Measurements from ENCODE around the gene SYCN.

Gene SYCN

GRCh38 chr19:39207293-39207836, 3.3 kb upstream of the SYCN start:
- DNase-seq (ENCODE audit: low read depth), result no peak
- TF ChIP-seq, protein P1, sequence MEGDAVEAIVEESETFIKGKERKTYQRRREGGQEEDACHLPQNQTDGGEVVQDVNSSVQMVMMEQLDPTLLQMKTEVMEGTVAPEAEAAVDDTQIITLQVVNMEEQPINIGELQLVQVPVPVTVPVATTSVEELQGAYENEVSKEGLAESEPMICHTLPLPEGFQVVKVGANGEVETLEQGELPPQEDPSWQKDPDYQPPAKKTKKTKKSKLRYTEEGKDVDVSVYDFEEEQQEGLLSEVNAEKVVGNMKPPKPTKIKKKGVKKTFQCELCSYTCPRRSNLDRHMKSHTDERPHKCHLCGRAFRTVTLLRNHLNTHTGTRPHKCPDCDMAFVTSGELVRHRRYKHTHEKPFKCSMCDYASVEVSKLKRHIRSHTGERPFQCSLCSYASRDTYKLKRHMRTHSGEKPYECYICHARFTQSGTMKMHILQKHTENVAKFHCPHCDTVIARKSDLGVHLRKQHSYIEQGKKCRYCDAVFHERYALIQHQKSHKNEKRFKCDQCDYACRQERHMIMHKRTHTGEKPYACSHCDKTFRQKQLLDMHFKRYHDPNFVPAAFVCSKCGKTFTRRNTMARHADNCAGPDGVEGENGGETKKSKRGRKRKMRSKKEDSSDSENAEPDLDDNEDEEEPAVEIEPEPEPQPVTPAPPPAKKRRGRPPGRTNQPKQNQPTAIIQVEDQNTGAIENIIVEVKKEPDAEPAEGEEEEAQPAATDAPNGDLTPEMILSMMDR (IDR thresholded peaks at IDR 0.05; ENCODE audit: insufficient read depth, low read depth, low read length, missing control alignments), result no peak
- no peak overlapping the region for H3K4me3 ChIP-seq (ENCODE audit: low read depth, low read length)

DNA sequence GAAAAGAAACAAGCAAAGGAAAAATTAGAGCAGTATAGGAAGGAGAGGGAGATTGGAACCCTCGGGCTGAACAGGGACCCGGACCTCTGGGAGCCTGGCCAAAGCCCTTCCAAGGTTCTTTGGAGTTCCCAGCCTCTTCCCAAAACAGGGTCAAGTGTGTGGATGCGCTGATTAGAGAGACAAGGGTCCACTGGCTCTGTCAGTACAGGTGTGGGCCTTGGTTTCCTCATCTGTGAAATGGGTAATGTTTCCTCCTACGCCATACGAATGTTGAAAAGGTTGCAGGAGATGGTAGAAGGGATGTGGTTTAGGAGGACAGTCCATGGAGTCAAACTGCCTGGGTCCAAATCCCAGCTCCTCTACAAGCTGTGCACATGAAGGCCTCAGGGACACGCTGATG, 2.1 kb upstream of the SYCN start:
- TF ChIP-seq, protein P1 (IDR thresholded peaks at IDR 0.05; ENCODE audit: insufficient read depth, low read depth, low read length, missing control alignments), result no peak
- H3K4me3 ChIP-seq (ENCODE audit: low read depth, low read length), result no peak overlapping the region
- no peak for DNase-seq (ENCODE audit: low read depth)

GRCh38 chr19:39205449-39205764, 1.3 kb upstream of the SYCN start:
- DNase-seq (ENCODE audit: low read depth), result no peak
- H3K4me3 ChIP-seq (ENCODE audit: low read depth, low read length), result no peak overlapping the region
- TF ChIP-seq, protein P1 (IDR thresholded peaks at IDR 0.05; ENCODE audit: insufficient read depth, low read depth, low read length, missing control alignments), result no peak

GRCh38 chr19:39202998-39203355, 1.1 kb downstream of the SYCN start:
- TF ChIP-seq, protein P1 (IDR thresholded peaks at IDR 0.05; ENCODE audit: insufficient read depth, low read depth, low read length, missing control alignments), result no peak
- no peak for DNase-seq (ENCODE audit: low read depth)
- no peak overlapping the region for H3K4me3 ChIP-seq (ENCODE audit: low read depth, low read length)

- no peak overlapping the region for H3K4me3 ChIP-seq (ENCODE audit: low read depth, low read length)
- no peak for DNase-seq (ENCODE audit: low read depth)
- TF ChIP-seq, protein P1 (IDR thresholded peaks at IDR 0.05; ENCODE audit: insufficient read depth, low read depth, low read length, missing control alignments), result no peak
These were observed 3.3 kb downstream of the SYCN start for GRCh38 chr19:39200803-39201115.

DNA sequence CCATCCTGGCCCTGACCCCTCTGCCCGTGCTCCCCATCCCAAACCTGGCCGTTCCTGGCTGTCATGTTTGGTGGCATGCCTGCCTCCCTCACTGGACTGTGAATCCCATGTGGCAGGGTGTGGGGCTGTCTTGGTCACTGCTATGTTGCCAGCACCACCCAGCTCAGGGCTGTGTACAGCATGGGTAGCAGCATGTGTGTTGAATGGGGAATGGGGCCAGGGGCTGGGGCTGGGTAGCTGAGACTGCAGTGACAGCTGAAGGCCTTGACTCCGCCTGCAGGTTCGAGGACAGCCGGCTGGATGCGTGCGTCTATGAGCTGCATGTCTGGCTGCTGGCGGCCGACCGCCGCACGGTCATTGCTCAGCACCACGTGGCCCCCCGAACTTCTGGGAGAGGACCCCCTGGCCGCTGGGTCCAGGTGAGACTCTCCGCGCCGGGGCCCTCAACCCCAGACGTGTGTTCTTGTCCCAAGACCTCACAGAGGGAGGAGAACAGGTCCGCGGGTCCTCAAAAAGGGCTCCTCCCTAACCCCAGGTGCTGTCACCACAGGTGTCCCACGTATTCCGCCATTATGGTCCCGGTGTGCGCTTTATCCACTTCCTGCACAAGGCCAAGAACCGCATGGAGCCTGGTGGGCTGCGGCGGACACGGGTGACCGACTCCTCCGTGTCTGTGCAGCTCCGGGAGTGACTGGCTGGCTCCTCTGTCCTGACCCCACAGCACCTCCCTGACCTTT, 3.8 kb downstream of the SYCN start:
- no peak for DNase-seq (ENCODE audit: low read depth)
- no peak overlapping the region for H3K4me3 ChIP-seq (ENCODE audit: low read depth, low read length)
- TF ChIP-seq, protein P1 (IDR thresholded peaks at IDR 0.05; ENCODE audit: insufficient read depth, low read depth, low read length, missing control alignments), result no peak

- TF ChIP-seq, protein P1 (IDR thresholded peaks at IDR 0.05; ENCODE audit: insufficient read depth, low read depth, low read length, missing control alignments), result no peak
- H3K4me3 ChIP-seq (ENCODE audit: low read depth, low read length), result no peak overlapping the region
- no peak for DNase-seq (ENCODE audit: low read depth)
These were observed 5.0 kb downstream of the SYCN start for GRCh38 chr19:39199025-39199424.

Measured in GM12865 (cell line).